ENCODE data around the gene GRIA4. TPM values are rescaled to one million over a fixed set of nuclear protein-coding genes. Genes with fewer than 3 reads are reported as not detected.

Gene GRIA4
- total RNA-seq, 4 donors from 2014 or later, result 37.2 TPM; not detected in 3

DNA sequence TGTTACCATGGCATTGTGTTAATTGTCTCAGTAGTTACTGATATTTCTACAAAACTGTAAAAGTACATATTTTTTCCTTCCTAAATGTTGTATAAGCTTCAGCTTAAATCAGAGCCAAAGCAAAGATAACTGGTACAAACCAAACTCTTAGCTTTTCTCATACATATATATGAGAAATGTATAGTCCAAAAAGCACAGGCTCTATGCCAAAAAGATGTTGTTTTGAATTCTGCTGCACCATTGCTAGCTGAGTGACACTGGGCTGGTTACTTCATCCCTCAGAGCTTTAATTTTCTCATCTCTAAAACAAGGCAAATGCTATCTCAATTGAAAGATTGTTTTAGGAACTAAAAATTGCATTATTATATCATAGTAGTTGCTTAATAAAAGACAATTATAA lies 6.7 kb upstream of the GRIA4 start:
- no peak for DNase-seq
- Histone ChIP-seq H3K4me1 (no peaks in the 10 kb centered on the region), H3K9me3 (no peaks in the 10 kb centered on the region), H3K27me3 (peaks cover 0 to 12% of the 10 kb centered on the region in 2 donors), H3K27ac (no peak overlapping the region), H3K4me3 (no peak overlapping the region), H3K36me3 (no peaks in the 10 kb centered on the region)
- intact Hi-C loops (cut with DNase I; ENCODE audit: low total_unique reads), result no loop called here
- no peak for TF ChIP-seq POLR2A (IDR thresholded peaks at IDR 0.05)
- TF ChIP-seq, protein P1, sequence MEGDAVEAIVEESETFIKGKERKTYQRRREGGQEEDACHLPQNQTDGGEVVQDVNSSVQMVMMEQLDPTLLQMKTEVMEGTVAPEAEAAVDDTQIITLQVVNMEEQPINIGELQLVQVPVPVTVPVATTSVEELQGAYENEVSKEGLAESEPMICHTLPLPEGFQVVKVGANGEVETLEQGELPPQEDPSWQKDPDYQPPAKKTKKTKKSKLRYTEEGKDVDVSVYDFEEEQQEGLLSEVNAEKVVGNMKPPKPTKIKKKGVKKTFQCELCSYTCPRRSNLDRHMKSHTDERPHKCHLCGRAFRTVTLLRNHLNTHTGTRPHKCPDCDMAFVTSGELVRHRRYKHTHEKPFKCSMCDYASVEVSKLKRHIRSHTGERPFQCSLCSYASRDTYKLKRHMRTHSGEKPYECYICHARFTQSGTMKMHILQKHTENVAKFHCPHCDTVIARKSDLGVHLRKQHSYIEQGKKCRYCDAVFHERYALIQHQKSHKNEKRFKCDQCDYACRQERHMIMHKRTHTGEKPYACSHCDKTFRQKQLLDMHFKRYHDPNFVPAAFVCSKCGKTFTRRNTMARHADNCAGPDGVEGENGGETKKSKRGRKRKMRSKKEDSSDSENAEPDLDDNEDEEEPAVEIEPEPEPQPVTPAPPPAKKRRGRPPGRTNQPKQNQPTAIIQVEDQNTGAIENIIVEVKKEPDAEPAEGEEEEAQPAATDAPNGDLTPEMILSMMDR (IDR thresholded peaks at IDR 0.05), result no peak

DNA sequence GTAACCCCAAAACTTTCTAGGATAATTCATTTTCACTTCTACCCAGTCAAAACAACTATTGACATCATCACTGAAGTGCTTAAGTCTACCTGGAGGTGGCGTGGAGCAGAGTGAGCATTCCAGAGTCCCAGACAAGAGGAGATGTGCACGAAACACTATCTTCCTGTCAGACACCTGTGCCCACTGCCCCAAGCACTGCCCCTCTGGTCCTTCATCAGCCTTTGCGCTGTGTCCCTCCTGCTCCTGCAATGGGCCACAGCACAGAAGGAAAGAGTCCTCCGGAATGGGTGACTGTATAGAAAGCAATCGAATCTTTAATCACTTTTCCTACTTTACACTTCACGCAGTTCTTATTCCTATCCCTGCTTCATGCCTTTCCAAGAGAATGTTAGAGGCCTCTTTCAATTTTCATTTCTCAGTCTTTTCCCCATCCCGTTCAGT lies 512 bp upstream of the GRIA4 start:
- intact Hi-C loops (cut with DNase I; ENCODE audit: low total_unique reads), result no loop called here
- H3K4me1 ChIP-seq, result peaks cover 0 to 4% of the 10 kb centered on the region in 2 donors
- TF ChIP-seq, protein P1 (IDR thresholded peaks at IDR 0.05), result no peak
- no peak for TF ChIP-seq POLR2A (IDR thresholded peaks at IDR 0.05)
- H3K4me3 ChIP-seq, result no peak overlapping the region
- H3K9me3 ChIP-seq, result no peaks in the 10 kb centered on the region
- DNase-seq, result no peak
- no peak overlapping the region for H3K27ac ChIP-seq
- H3K27me3 ChIP-seq, result peaks cover 0 to 26% of the 10 kb centered on the region in 2 donors
- H3K36me3 ChIP-seq, result no peaks in the 10 kb centered on the region

DNA sequence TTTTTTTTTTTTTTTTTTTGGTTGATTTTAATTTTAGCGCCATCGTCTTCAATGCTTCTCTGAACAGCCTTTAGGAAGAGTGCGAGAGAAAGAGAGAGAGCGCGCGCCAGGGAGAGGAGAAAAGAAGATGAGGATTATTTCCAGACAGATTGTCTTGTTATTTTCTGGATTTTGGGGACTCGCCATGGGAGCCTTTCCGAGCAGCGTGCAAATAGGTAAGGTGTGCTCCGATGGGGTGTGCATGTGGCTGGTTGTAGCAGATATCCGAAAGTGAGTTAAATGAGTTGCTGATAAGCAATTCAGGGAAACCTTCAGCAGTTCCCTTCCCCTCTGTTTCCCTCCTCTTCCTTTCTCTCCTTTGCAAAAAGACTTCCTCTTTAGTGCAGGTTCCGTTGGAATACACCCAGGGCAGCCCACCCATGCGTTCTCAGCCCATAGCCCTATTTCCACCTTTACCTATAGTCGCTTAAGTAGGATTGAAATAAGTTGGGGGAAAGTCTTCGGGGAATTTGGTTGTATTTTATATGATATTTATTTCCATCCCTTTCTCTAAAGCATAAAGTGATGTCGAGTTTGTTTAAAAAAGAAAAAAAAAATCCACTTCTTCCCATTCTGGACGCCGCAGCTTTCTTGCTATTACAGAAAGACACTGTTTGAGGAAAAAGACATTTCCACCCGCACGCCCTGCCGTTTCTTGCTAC lies 1.1 kb downstream of the GRIA4 start:
- Histone ChIP-seq H3K27ac (no peak overlapping the region), H3K27me3 (peaks cover 0 to 17% of the 10 kb centered on the region in 2 donors), H3K36me3 (no peaks in the 10 kb centered on the region), H3K4me1 (peaks cover 0 to 4% of the 10 kb centered on the region in 2 donors), H3K9me3 (no peaks in the 10 kb centered on the region), H3K4me3 (no peak overlapping the region)
- DNase-seq, result no peak
- intact Hi-C loops (cut with DNase I; ENCODE audit: low total_unique reads), result no loop called here
- TF ChIP-seq, protein P1 (IDR thresholded peaks at IDR 0.05), result no peak
- no peak for TF ChIP-seq POLR2A (IDR thresholded peaks at IDR 0.05)

DNA sequence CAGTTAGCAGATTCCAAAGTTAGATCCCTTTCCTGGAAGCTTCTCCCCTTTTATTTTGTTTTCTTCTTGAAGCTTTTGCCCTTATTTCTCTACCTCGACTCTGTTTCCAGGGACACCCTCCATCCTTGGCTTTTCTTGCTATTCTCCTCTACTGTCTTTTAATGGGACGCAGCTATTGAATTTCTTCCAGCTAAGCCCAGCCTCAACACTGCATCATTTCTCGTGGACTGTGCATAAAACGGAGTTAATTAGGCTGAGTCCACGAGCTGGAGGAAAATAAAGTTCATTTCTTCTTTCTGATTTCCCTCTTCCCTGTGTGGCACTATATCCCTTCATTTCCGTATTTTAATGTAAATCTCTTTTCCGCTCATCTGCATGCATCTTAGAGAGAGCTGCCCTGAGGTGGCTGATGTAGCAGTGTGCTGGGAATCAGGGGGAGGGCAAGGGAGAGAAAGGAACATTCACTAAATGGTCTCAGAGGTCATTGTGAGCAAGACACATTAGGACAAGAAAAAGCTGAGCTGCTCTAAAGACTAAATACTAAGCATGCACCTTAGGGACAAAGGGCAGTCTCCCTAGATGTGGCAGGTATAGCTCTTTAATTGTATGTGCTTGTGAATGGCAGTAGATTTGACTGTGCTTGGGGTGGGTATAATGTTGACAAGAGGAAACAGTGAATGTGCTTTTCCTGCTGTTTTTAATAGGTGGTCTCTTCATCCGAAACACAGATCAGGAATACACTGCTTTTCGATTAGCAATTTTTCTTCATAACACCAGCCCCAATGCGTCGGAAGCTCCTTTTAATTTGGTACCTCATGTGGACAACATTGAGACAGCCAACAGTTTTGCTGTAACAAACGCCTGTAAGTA lies 1.9 kb downstream of the GRIA4 start:
- TF ChIP-seq, protein P1 (IDR thresholded peaks at IDR 0.05), result no peak
- no peak for TF ChIP-seq POLR2A (IDR thresholded peaks at IDR 0.05)
- Histone ChIP-seq H3K27me3 (peaks cover 0 to 17% of the 10 kb centered on the region in 2 donors), H3K9me3 (no peaks in the 10 kb centered on the region), H3K4me1 (peaks cover 0 to 4% of the 10 kb centered on the region in 2 donors), H3K36me3 (no peaks in the 10 kb centered on the region), H3K27ac (no peak overlapping the region), H3K4me3 (no peak overlapping the region)
- DNase-seq, result no peak
- intact Hi-C loops (cut with DNase I; ENCODE audit: low total_unique reads), result no loop called here

DNA sequence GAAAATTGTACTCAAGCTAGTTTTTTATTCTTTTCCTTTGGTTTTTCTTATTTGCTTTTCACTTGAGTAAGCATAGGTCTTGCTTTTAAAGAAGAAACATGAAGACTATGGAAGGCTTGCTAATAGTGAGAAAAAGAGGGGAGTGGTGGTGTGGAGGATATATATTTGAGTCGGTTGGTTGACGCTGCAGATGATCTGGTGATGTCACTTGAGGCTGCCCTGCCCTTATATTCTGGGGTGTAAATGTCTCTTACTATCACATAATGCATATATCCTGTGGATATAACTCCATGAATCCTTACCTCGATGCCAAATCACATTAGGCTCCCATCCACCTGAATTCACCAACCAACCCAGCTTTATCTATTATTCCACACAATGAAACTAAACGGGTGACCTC lies 2.9 kb downstream of the GRIA4 start:
- Histone ChIP-seq H3K27me3 (peaks cover 0 to 17% of the 10 kb centered on the region in 2 donors), H3K27ac (no peak overlapping the region), H3K9me3 (no peaks in the 10 kb centered on the region), H3K4me1 (peaks cover 0 to 4% of the 10 kb centered on the region in 2 donors), H3K4me3 (no peak overlapping the region), H3K36me3 (no peaks in the 10 kb centered on the region)
- DNase-seq, result no peak
- TF ChIP-seq, protein P1 (IDR thresholded peaks at IDR 0.05), result no peak
- no peak for TF ChIP-seq POLR2A (IDR thresholded peaks at IDR 0.05)
- intact Hi-C loops (cut with DNase I; ENCODE audit: low total_unique reads), result no loop called here

Data from uterus (tissue), 4 donors.